ENCODE data around the gene TGM4. TPM values are rescaled to one million over a fixed set of nuclear protein-coding genes. Genes with fewer than 3 reads are reported as not detected.

TGM4 gene
- total and polyA plus RNA-seq, 10 of the 15 experiments (the other 5 are each of a cell fraction or from before 2014, with no cell fraction given): not detected

- POLR2A ChIA-PET: interaction anchor here (1.3 kb wide), 1 partner anchor 87 kb away, joined by 3 read pairs; no protein-coding TSS in a partner anchor
- ATAC-seq (no peak), FAIRE-seq (no peak), DNase-seq (ENCODE audit: low read depth, low spot score) (no peak)
- SMC1A ChIA-PET (ENCODE audit: uncharacterized antibody, unreplicated experiment): interaction anchor here (1.4 kb wide), 1 partner anchor 12 kb away, joined by 3 read pairs; no protein-coding TSS in a partner anchor
- H3K79me2 ChIP-seq (ENCODE audit: control insufficient read depth, insufficient read depth, low read length): peaks cover 3% of the 10 kb centered on the region; the same call in 1 of the 2 replicates
- no peaks in the 10 kb centered on the region for H3K4me1 ChIP-seq (ENCODE audit: control insufficient read depth, insufficient read depth, low read length)
- H2AFZ ChIP-seq (ENCODE audit: control insufficient read depth, low read depth, low read length): no peak overlapping the region
- intact Hi-C loops (cut with micrococcal nuclease; ENCODE audit: unreplicated experiment) (no loop called here), in situ Hi-C loops (cut with MboI) (no loop called here)
- CTCF ChIA-PET: interaction anchor here (1.6 kb wide), 1 partner anchor 11 kb away, joined by 4 read pairs; no protein-coding TSS in a partner anchor
- 84% methylated on average over 4 of the region's 4 CpGs for WGBS (ENCODE audit: insufficient coverage, insufficient replicate concordance, low lambda C conversion rate, missing lambda C conversion rate)
- no peaks in the 10 kb centered on the region for H4K20me1 ChIP-seq (ENCODE audit: control insufficient read depth, insufficient read depth)
- no peak overlapping the region for H3K4me2 ChIP-seq (ENCODE audit: control insufficient read depth, insufficient read depth)
- no peak for TF ChIP-seq TCF12 (IDR thresholded peaks at IDR 0.05; ENCODE audit: low read depth, low read length)
- TF ChIP-seq RBBP5 (conservative IDR thresholded peaks at IDR 0.05): no peak
- TF ChIP-seq ZNF592 (IDR thresholded peaks at IDR 0.05): no peak
- TF ChIP-seq YY1 (IDR thresholded peaks at IDR 0.05; ENCODE audit: low read depth, low read length): no peak
- no peak for TF ChIP-seq ZNF207 (IDR thresholded peaks at IDR 0.05; ENCODE audit: borderline replicate concordance)
- no peak for TF ChIP-seq PAX8 (IDR thresholded peaks at IDR 0.05)
- TF ChIP-seq, protein P1, sequence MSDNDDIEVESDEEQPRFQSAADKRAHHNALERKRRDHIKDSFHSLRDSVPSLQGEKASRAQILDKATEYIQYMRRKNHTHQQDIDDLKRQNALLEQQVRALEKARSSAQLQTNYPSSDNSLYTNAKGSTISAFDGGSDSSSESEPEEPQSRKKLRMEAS (IDR thresholded peaks at IDR 0.05; ENCODE audit: low read depth, low read length): no peak
- TF ChIP-seq HDAC2 (IDR thresholded peaks at IDR 0.05): no peak
- no peak for TF ChIP-seq TCF7 (IDR thresholded peaks at IDR 0.05; ENCODE audit: borderline replicate concordance)
- TF ChIP-seq ZSCAN29 (IDR thresholded peaks at IDR 0.05): no peak
- TF ChIP-seq PRDM15 (CRISPR knock-in tag; IDR thresholded peaks at IDR 0.05): no peak
- TF ChIP-seq DPF2 (IDR thresholded peaks at IDR 0.05): no peak
- TF ChIP-seq MEF2A (IDR thresholded peaks at IDR 0.05; ENCODE audit: insufficient read depth, low read depth, low read length): no peak
- H3K36me3 ChIP-seq (ENCODE audit: control insufficient read depth in 2 of 2, insufficient read depth in 2 of 2, low read length in 1 of 2): no peaks in the 10 kb centered on the region
- no peaks in the 10 kb centered on the region; the same call in 2 of the 3 replicates for H3K9me3 ChIP-seq (replicated peaks; ENCODE audit: control insufficient read depth, insufficient read depth, low read length)
- H3K27ac ChIP-seq (ENCODE audit: control insufficient read depth, insufficient read depth): no peak overlapping the region
- H3K4me3 ChIP-seq: no peak overlapping the region
- RAD21 ChIA-PET (ENCODE audit: unreplicated experiment): no interaction called here
- no peaks in the 10 kb centered on the region for H3K27me3 ChIP-seq (replicated peaks in 1 of 2; ENCODE audit: control insufficient read depth in 2 of 2, insufficient read depth in 2 of 2, low read length in 1 of 2)
- H3K9ac ChIP-seq (ENCODE audit: control insufficient read depth, insufficient read depth, low read length): no peak overlapping the region
- BruUV-seq (replicated peaks): no TSS peak
Observed at GRCh38 chr3:44860117-44860516, 14.3 kb upstream of the TGM4 start.

Measured in GM12878 (cell line).